ENCODE results near the gene PDIK1L. TPM values are rescaled to one million over a fixed set of nuclear protein-coding genes. Genes with fewer than 3 reads are reported as not detected.

Gene PDIK1L
- total RNA-seq, 1 donor from 2014 or later, result 11.8 TPM

- H3K9me3 ChIP-seq, result no peaks in the 10 kb centered on the region
- TF ChIP-seq CTCF (IDR thresholded peaks at IDR 0.05), result no peak
- intact Hi-C loops (cut with DNase I), result no loop called here
- peaks cover 26% of the 10 kb centered on the region for H3K4me1 ChIP-seq
- H3K36me3 ChIP-seq, result no peaks in the 10 kb centered on the region
- no peaks in the 10 kb centered on the region for H3K27me3 ChIP-seq (ENCODE audit: low read depth)
- H3K4me3 ChIP-seq, result no peak overlapping the region
- no peak overlapping the region for H3K27ac ChIP-seq
- DNase-seq, result no peak
- ATAC-seq, result no peak
Observed at GRCh38 chr1:26130695-26131094, 19.1 kb downstream of the PDIK1L start.

GRCh38 chr1:26132128-26132833, 20.7 kb downstream of the PDIK1L start:
- H3K27me3 ChIP-seq (ENCODE audit: low read depth), result no peaks in the 10 kb centered on the region
- TF ChIP-seq CTCF (IDR thresholded peaks at IDR 0.05), result no peak
- no peak for ATAC-seq
- DNase-seq, result no peak
- H3K4me1 ChIP-seq, result peaks cover 12% of the 10 kb centered on the region
- no peak overlapping the region for H3K27ac ChIP-seq
- H3K9me3 ChIP-seq, result no peaks in the 10 kb centered on the region
- no peaks in the 10 kb centered on the region for H3K36me3 ChIP-seq
- H3K4me3 ChIP-seq, result no peak overlapping the region
- intact Hi-C loops (cut with DNase I), result no loop called here

GRCh38 chr1:26132834-26133167, 21.2 kb downstream of the PDIK1L start:
- no peak for TF ChIP-seq CTCF (IDR thresholded peaks at IDR 0.05)
- Histone ChIP-seq H3K36me3 (no peaks in the 10 kb centered on the region), H3K4me3 (no peak overlapping the region), H3K27ac (no peak overlapping the region), H3K27me3 (ENCODE audit: low read depth) (no peaks in the 10 kb centered on the region), H3K4me1 (peaks cover 7% of the 10 kb centered on the region), H3K9me3 (no peaks in the 10 kb centered on the region)
- intact Hi-C loops (cut with DNase I), result no loop called here
- ATAC-seq (no peak), DNase-seq (no peak)

GRCh38 chr1:26134466-26134865, 22.8 kb downstream of the PDIK1L start:
- H3K27me3 ChIP-seq (ENCODE audit: low read depth), result no peaks in the 10 kb centered on the region
- no peaks in the 10 kb centered on the region for H3K4me1 ChIP-seq
- ATAC-seq (no peak), DNase-seq (no peak)
- H3K27ac ChIP-seq, result no peak overlapping the region
- no peaks in the 10 kb centered on the region for H3K9me3 ChIP-seq
- intact Hi-C loops (cut with DNase I), result no loop called here
- no peak for TF ChIP-seq CTCF (IDR thresholded peaks at IDR 0.05)
- no peak overlapping the region for H3K4me3 ChIP-seq
- no peaks in the 10 kb centered on the region for H3K36me3 ChIP-seq

- Histone ChIP-seq H3K27me3 (ENCODE audit: low read depth) (no peaks in the 10 kb centered on the region), H3K4me3 (no peak overlapping the region), H3K36me3 (no peaks in the 10 kb centered on the region), H3K9me3 (no peaks in the 10 kb centered on the region), H3K27ac (no peak overlapping the region), H3K4me1 (no peaks in the 10 kb centered on the region)
- TF ChIP-seq CTCF (IDR thresholded peaks at IDR 0.05), result no peak
- no peak for DNase-seq
- intact Hi-C loops (cut with DNase I), result no loop called here
- ATAC-seq, result peak; percentile 17 to 54
Observed at GRCh38 chr1:26138974-26139558, 27.4 kb downstream of the PDIK1L start.
